Esophagus squamous epithelium (tissue), 5 donors: ENCODE measurements around the gene SLC38A5. TPM values are rescaled to one million over a fixed set of nuclear protein-coding genes. Genes with fewer than 3 reads are reported as not detected.
A peak's percentile ranks its signal among the peaks of the same experiment; 100 is the strongest.

Source experiments
- DNase-seq: peaks from one replicate; lab custom pipeline; 2025; lab: John Stamatoyannopoulos, UW
- H3K27ac ChIP-seq, 4 donors: fragments of 200-600 bp; sonication (generic); one replicate each; pipeline ENCODE4 v1.5.1; 2016 to 2019; ENCODE audit warnings: mild to moderate bottlenecking in 1 of 4
- H3K27me3 ChIP-seq, 4 donors: fragments of 200-600 bp; sonication (generic); 1 replicate in 3 of 4; 2 replicates in 1 of 4; pipeline versions ENCODE4 v1.5.1 to v1.6.0; 2017 to 2021; ENCODE audit warnings: antibody characterized with exemption in 1 of 4
- H3K36me3 ChIP-seq, 3 donors: fragments of 200-600 bp; sonication (generic); one replicate each; pipeline ENCODE4 v1.5.1; 2016 to 2019
- H3K4me1 ChIP-seq, 3 donors: fragments of 200-600 bp; sonication (generic); one replicate each; pipeline ENCODE4 v1.5.1; 2017 to 2019
- H3K4me3 ChIP-seq, 4 donors: fragments of 200-600 bp; sonication (generic); 1 replicate in 3 of 4; 2 replicates in 1 of 4; pipeline ENCODE4 v1.5.1; 2016 to 2019; ENCODE audit warnings: mild to moderate bottlenecking in 2 of 4, moderate library complexity in 1 of 4
- H3K9me3 ChIP-seq, 3 donors: fragments of 200-600 bp; sonication (generic); one replicate each; pipeline ENCODE4 v1.5.1; 2016 to 2019
- POLR2A ChIP-seq, 4 donors: fragments of 450-650 bp; IDR thresholded peaks; one replicate each; pipeline ENCODE4 v1.6.1; 2017; ENCODE audit warnings: antibody characterized with exemption in 4 of 4, mild to moderate bottlenecking in 4 of 4, moderate library complexity in 3 of 4
- WGBS, 2 donors: methylation state at CpG; one replicate each; pipeline ENCODE4 v1.1.5; 2018; 5-methylcytosine and 5-hydroxymethylcytosine counted together
- intact Hi-C: fragments of 100-400 bp; cut with DNase I; formaldehyde crosslinking; loops from one replicate; pipeline ENCODE4 v1.15.0; 2022
- total RNA-seq, 4 donors: library from RNA; depleted of rRNA; stranded (reverse); fragments of >200 nt; gene quantifications; one replicate each; pipeline ENCODE4 v1.1.0, GENCODE V29; 2016
- TF ChIP-seq, protein P1 (sequence below), 6 experiments: fragments of 450-650 bp in 4 of 6; fragments of 200-600 bp in 2 of 6; sonication (generic) in 2 of 6; IDR thresholded peaks; one replicate each; pipeline ENCODE4 v1.5.1; 2016 to 2019; ENCODE audit warnings: antibody characterized with exemption in 6 of 6, mild to moderate bottlenecking in 4 of 6, moderate library complexity in 4 of 6
- donor health status: DM: yes; HTN: yes; CAD: no.

Gene SLC38A5
- total RNA-seq, 4 donors from 2014 or later, result 9.6 to 25.4 (median 24.7) TPM

DNA sequence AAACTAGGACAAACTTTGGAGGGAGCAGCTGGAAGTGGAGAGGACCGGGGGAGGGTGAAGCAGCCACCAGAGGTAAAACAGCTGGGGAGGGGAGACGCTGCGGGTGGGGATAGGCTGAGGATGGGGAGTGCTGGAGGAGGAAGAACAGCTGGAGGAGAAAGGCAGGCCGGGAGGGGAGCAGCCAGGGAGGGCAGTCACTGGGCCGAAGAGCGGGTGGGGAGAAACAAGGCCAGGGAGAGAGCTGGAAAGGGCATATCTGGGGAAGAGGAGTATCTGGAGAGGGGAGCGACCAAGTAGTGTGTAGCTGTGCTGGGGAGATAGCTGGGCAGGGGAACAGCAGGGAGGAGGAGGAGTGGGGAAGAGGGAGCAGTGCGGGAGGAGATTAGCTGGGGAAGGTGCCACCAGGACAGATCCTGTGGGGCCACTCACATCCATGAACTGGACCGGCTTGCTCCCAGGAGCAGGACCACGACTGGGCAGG is 2.7 kb downstream of the SLC38A5 start:
- H3K27ac ChIP-seq, result peak overlapping the region in 2 of 4 donors; percentile 29 to 42
- intact Hi-C loops, result no loop called here
- no peaks in the 10 kb centered on the region for H3K27me3 ChIP-seq

DNA sequence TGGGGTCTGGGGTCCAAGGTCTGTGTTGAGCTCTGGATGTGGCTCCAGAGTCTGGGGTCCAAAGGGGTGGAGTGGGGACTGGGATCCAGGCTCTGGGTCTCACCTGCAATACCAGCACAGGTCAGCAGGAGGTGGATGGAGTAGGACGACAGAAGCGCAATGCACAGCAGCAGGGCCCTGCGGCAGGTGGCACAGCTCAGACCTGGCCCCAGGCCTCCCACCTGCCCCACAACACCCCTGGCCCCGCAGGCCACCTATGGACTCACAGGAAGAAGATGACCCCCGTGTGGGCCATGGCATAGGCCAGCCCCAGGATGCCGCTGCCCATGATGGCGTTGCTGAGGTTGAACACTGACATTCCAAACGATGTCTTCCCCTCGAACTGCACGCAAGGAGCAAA is 3.4 kb downstream of the SLC38A5 start:
- TF ChIP-seq, protein P1, sequence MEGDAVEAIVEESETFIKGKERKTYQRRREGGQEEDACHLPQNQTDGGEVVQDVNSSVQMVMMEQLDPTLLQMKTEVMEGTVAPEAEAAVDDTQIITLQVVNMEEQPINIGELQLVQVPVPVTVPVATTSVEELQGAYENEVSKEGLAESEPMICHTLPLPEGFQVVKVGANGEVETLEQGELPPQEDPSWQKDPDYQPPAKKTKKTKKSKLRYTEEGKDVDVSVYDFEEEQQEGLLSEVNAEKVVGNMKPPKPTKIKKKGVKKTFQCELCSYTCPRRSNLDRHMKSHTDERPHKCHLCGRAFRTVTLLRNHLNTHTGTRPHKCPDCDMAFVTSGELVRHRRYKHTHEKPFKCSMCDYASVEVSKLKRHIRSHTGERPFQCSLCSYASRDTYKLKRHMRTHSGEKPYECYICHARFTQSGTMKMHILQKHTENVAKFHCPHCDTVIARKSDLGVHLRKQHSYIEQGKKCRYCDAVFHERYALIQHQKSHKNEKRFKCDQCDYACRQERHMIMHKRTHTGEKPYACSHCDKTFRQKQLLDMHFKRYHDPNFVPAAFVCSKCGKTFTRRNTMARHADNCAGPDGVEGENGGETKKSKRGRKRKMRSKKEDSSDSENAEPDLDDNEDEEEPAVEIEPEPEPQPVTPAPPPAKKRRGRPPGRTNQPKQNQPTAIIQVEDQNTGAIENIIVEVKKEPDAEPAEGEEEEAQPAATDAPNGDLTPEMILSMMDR (IDR thresholded peaks at IDR 0.05), result peak in 1 of 6 experiments; percentile 22
- TF ChIP-seq POLR2A (IDR thresholded peaks at IDR 0.05), result no peak
- Histone ChIP-seq H3K27ac (no peak overlapping the region), H3K36me3 (no peaks in the 10 kb centered on the region), H3K9me3 (no peaks in the 10 kb centered on the region), H3K4me3 (no peak overlapping the region), H3K4me1 (peaks cover 0 to 23% (median 0%) of the 10 kb centered on the region in 3 donors), H3K27me3 (no peaks in the 10 kb centered on the region)
- WGBS, 2 donors, result 100% methylated on average over 1 of the region's 10 CpGs; no CpG with 5 or more reads in 1 of the 2 donors
- intact Hi-C loops, result no loop called here
- DNase-seq, result no peak

More for the DNA sequence above, 2.7 kb downstream of the SLC38A5 start:
- 58 to 64% methylated on average over 8 to 10 of the region's 10 CpGs for WGBS, 2 donors
- no peaks in the 10 kb centered on the region for H3K9me3 ChIP-seq
- no peak for DNase-seq
- TF ChIP-seq POLR2A (IDR thresholded peaks at IDR 0.05), result no peak
- TF ChIP-seq, protein P1 (IDR thresholded peaks at IDR 0.05), result no peak
- H3K4me3 ChIP-seq, result peak overlapping the region in 3 of 4 donors; percentile 26 to 59 (median 36)
- H3K4me1 ChIP-seq, result peaks cover 0 to 23% (median 0%) of the 10 kb centered on the region in 3 donors
- H3K36me3 ChIP-seq, result no peaks in the 10 kb centered on the region

DNA sequence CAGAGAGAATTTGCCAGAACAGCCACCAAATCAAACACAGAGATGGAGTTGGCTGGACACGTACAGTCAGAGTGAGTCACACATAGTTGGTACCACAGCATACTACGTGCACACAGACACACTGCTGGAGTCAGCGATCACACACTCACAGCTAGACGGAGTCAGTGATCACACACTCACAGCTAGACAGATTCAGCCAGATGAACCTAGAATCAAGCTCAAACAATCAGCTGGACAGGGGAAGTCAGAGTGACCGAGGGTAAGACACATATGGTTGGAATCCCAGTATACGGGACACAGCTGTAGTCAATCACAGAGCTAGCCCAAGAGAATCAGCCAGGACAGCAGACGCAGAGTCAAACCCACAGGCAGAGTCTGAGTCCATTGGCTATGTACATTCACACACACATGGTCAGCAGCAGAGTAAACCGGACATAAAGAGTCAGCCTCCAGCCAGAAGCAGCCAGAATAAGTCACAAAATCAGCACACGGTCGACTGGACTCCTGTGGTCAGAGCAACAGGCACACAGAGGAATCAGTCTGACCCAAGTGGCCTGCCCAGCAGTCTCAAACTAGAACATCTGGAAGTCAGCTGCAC is 4.6 kb downstream of the SLC38A5 start:
- DNase-seq, result no peak
- H3K4me3 ChIP-seq, result no peak overlapping the region
- H3K27me3 ChIP-seq, result no peaks in the 10 kb centered on the region
- peak overlapping the region in 1 of 4 donors; percentile 9 for H3K27ac ChIP-seq
- intact Hi-C loops, result no loop called here
- H3K4me1 ChIP-seq, result peaks cover 0 to 23% (median 0%) of the 10 kb centered on the region in 3 donors
- whole genome bisulfite sequencing, 2 donors, result 55 to 60% methylated on average over 6 to 9 of the region's 10 CpGs
- TF ChIP-seq POLR2A (IDR thresholded peaks at IDR 0.05), result no peak
- TF ChIP-seq, protein P1 (IDR thresholded peaks at IDR 0.05), result no peak
- no peaks in the 10 kb centered on the region for H3K9me3 ChIP-seq
- no peaks in the 10 kb centered on the region for H3K36me3 ChIP-seq

DNA sequence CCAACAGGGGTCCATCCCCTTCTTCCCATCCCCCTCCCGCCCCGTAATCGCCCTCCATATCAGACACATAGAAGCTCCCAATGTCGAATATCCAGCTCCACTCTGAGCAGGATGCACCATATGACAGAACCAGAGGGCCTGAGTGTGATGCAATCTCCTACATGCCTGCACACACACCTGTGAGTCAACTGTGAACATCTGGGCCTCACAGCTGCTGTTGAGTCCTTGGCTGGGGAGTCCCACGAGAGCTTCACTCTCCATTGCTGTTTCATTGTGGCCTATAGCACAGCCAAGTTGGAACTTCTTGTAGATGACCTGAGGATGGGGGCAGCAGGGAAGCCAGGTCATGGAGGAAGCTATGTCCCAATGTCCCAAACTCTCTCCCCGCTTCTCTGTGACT is 8.2 kb downstream of the SLC38A5 start:
- Histone ChIP-seq H3K27ac (no peak overlapping the region), H3K27me3 (no peaks in the 10 kb centered on the region)
- intact Hi-C loops, result no loop called here

DNA sequence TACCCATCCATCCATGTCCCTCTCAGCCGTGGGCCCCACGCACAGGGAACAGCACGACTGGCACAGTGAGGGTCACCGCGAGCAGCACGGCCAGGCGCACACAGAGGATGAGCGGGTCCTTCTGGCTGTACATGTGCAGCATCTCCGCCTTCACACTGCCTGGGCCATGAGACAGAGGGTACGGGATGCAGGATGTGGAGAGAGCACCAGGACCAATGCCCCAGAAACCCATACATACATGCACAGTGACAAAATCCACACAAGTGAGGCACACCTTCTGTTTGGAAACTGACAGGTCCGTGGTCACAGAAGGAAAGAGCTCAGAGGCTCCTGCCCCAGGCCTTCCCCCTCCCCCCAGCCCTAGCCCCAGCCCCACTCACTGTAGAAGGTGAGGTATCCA is 9.5 kb downstream of the SLC38A5 start:
- Histone ChIP-seq H3K4me3 (no peak overlapping the region), H3K9me3 (no peaks in the 10 kb centered on the region), H3K27ac (no peak overlapping the region), H3K27me3 (no peaks in the 10 kb centered on the region), H3K4me1 (peaks cover 0 to 7% (median 0%) of the 10 kb centered on the region in 3 donors), H3K36me3 (no peaks in the 10 kb centered on the region)
- no peak for TF ChIP-seq POLR2A (IDR thresholded peaks at IDR 0.05)
- TF ChIP-seq, protein P1 (IDR thresholded peaks at IDR 0.05), result no peak
- no peak for DNase-seq
- WGBS, 2 donors, result 94 to 96% methylated on average over 8 to 9 of the region's 11 CpGs
- intact Hi-C loops, result no loop called here

More for the DNA sequence above, 8.2 kb downstream of the SLC38A5 start:
- DNase-seq, result no peak
- no peak overlapping the region for H3K4me3 ChIP-seq
- no peaks in the 10 kb centered on the region for H3K9me3 ChIP-seq
- no peak for TF ChIP-seq POLR2A (IDR thresholded peaks at IDR 0.05)
- TF ChIP-seq, protein P1 (IDR thresholded peaks at IDR 0.05), result no peak
- no peaks in the 10 kb centered on the region for H3K36me3 ChIP-seq
- peaks cover 0 to 8% (median 0%) of the 10 kb centered on the region in 3 donors for H3K4me1 ChIP-seq
- 100% methylated on average over 2 of the region's 6 CpGs; no CpG with 5 or more reads in 1 of the 2 donors for WGBS, 2 donors
